GM21786 (cell line): Measurements from ENCODE around the gene FSTL4.

Source experiments
- ATAC-seq: cut with Tn5 transposase; IDR thresholded peaks from one replicate; pipeline ENCODE4 v1.9.1; 2021; ENCODE audit not compliant: unreplicated experiment

Gene FSTL4

DNA sequence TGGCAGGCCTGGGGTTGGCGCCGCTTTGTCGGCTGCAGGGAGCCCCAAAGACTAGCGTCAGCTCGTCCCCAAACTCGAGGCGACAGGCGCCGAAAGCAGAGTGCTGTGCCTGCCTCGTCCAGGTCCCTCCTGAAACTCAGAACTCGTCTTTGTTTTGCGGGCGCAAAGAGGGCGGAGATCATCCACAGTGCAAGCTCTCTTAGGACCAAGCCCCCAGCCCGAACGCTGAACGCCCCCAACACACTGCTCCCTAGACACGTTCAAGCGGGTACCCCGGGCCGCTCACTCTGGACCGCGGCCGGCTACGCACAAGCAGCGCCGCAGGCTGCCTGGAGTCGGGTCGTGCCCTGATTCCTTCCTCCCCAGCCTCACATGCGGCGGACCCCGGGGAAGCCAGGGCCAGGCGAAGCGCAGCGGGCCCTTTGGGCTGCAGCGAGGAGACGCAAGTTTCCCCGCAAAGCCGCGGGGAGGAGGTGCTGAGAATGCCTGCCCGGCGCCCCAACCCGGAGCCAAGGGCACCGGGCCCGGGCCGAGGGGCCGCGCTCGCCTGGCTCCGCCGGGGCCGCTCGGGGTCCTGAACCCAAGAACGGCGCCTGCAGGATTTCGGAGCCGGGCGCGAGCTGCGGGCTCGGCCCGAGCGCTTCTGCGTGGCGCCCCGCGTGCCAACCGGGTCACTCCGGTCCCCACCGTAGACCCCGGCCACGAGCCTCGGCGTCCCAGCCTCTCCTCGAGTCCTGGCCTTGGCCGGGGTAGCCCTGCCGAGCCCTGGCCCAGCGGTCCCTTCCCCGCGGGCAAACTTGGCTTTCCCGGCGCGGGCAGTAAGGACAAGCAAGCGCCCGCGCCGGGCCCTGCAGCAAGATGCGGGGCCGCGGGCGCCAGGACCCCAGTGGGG is 738 bp downstream of the FSTL4 start:
- ATAC-seq = no peak

DNA sequence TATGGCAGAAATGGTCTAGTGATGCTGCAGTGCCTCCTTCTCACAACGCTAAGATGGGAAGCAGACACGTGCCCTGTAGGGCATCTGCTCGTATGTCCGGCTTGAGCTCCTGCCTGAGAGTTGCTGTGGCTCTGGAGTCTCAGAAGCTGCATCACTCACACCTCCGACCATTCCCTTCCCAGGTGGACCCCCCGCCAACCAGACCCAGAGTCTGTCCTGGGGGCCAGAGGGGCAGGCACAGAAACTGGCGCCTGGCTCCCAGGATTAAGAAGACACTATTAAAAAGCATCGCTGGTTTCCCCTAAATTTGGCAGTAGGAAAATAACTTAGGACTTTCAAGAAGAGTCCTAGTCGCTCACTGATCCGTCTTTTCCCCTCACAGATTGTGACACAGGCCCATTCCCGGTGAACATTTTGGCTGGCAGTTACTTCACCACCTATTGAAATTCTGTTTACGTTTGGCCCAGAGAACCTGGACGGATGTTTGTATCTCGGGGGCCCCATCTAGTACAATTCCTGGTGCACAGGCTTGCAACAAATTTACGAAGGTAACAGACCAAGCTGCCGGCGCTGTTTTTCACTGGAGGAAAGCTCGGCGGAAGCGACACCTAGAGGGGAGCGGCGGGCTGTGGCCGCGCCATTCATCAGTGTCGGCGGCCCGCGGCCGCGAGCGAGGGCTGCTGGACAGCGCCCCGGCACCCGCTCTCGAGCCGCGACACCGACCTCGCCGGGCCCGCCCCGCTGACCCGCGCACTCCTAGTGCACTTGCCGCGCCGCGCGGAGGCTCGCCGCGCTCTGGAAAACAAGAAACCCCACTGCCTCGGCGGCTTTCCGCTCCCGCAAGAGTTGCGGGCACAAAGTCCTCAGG is 1.6 kb downstream of the FSTL4 start:
- no peak for ATAC-seq

DNA sequence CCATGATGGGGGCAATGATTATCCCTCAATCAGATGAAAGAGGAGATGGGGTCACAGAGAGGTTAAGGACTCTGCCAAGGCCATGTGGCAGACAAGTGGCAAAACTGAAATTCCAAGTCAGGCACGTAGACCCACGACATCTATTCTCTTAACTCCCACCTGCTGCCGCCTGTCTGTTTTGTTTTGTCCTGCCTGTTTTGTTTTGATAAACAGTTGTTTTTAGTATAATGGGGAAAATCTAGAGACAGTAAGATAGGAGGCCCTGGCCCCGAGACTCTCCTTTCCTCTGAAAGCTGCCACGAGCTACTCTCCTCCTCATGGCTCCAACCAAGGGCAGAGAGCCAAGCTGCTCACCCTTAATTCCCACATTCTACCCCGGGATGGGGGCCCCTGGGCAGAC is 4.9 kb downstream of the FSTL4 start:
- ATAC-seq = no peak

DNA sequence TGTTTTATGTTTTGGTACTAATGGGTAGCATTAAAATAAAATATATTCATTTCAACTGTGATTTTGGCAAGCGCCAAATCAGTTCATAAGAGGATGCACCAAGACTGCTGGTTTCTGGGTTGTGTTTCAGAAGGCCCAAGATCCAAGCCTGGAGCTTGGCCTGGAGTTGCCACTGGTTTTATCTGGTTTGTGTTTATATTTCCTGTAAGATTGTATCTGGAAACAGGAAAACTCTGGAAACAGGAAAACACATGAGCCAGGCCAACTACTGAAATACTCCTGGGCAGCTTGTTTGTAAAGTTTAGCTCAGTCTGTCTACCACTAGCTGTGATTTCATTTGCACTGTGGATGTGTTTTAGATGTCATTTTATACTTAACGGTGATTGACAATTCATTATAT is 5.5 kb downstream of the FSTL4 start:
- ATAC-seq = no peak

DNA sequence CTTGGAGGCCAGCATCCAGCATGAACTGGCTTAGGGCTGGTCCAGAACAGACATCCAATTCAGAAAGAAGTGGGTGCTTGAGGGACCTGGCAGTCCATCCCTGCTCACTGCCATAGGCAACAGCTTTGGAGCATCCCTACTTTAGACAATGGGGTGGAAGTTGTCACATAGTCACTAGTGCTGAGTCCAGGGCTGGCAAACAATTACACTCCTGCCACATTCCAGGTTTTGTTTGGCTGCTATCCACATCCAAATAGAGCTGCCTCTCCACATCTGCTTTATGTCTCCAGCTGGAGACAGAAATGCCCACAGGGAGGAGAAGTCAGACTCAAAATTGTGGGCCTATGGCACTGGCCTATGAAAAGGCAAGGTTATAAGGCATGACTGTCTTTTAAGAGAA is 7.0 kb downstream of the FSTL4 start:
- ATAC-seq = no peak

DNA sequence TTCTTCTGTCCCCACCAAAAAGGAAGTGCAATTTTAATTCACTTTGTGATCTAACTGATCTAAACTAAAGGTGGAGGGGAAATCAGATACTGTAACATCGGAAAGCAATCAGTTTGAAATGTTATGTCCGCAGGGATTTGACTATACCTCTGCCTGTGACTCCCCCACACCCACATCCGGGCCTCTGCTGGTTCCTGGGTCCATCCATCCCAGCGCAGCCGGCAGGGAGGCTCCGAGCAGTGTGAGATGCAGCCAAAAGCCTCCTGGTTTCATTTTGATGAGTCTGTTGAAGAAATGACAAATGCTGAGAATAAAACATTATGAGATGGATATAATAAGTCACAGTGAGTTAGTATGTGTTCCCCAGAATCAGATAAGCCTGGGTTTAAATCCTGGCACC is 8.6 kb downstream of the FSTL4 start:
- ATAC-seq = no peak

DNA sequence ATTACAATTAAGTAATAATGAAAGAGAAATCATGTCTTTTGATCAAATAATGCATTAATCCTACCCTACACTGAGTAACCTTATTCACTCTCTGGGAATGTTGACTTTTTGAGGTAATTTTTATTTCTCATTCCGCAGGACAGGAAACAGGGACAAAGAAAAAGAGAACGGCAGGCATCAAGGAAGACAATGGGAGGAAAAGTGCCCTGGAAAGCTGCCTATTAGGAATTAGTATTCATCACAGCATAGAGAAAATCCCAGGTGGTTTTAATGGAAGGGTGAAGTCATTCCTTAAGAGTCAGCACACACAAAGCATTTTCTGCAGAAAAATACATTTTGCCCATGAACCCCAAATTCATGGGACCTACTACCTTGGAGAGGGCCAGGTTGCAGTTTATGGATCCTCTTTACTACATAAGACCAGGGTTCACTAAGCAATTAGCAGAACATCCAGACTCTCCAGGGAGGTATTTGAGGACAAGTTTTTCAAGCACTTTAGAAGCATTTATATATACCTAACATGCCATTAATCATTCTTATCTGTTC is 9.4 kb downstream of the FSTL4 start:
- ATAC-seq = no peak

DNA sequence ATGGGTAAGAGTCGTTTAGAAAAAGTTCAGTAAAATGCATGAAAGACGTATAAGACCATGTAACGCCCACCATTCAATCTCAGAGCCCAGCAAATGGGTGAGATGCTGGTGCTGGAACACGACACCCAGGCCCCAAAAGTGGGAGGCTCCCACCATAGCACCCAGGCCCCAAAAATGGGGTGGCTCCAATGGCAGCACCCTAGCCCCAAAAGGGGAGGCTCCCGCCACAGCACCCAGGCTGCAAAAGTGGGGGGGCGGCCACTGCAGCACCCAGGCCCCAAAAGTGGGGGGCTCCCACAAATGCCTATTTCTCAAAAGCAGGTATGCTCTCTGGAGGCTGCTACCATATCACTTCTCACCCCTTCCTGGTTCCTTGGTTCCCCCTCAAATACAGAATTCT is 12.7 kb downstream of the FSTL4 start:
- no peak for ATAC-seq

DNA sequence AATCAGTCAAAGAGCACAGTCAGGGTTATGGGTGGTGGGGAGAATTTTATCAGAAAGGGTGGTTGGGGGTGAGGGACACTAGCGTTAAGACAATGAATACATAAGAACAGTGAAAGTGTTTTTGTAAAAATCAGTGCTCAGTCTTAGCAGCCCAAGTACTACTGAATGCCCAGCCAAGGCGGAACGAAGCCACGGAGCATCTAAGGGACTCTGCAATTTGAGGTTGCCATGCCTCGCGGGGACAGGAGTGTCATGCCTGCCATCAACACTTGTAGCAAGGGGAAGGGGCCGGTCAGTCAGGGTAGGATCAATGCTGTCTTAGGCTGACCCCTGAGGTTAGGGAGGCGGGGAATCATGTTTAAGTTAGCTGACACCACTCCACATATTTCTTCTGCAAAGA is 13.3 kb downstream of the FSTL4 start:
- no peak for ATAC-seq

DNA sequence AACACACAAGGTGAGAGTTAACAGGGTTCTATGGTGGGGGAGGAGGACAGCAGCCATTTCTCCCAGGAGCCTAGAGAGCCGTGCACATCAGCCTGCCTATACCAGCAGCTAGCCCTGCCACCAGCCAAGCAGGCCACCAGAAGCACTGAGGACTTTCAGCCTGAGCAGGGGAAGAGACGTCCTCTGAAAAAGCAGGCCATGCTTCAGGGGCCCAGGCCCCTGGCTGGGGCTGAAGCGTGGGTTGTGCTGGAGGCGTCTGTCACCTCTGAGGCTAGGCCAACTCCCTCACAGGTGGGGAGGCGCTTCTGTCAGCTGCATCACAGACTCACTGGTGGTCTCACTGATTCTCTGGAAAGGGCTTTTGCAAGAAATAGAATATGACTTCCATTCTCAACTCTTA is 16.3 kb downstream of the FSTL4 start:
- ATAC-seq = no peak

DNA sequence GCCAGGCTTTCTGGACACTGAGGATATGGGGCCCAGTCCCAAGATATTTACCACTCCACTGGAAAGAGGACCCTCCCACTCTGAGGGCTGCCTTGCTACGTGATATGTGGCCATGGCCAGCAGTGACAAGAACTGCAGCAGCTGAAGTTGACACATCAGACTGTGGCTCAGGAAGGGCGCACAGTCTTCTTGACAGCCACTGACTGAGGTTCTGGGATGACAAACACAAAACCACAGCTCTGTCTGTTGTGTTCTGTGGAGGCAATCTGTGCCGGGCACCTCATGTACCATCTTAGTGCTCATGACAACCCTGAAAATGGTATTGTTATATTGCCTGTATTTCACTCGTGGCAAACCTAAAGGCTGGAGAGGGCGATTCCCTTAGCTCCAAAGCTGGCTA is 16.9 kb downstream of the FSTL4 start:
- ATAC-seq = no peak

DNA sequence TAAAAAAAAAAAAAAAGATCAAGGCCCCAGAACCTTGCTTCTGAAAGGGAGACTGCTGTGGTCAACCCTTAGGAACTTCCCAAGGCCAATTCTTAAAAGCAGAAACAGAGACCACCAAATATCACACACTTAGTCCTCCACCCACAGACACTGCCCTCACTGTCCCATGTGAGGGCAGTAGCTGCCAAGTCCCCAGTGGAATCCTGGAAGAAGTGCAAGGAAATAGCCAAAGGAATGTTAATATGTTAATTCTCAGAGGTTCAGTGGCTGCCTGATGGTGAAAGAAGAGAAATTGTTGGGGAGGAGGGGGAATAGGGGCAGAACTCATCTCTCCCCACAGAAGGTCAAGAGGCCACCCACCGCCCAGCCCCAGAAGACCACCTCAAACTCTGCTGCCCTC is 23.1 kb downstream of the FSTL4 start:
- no peak for ATAC-seq

DNA sequence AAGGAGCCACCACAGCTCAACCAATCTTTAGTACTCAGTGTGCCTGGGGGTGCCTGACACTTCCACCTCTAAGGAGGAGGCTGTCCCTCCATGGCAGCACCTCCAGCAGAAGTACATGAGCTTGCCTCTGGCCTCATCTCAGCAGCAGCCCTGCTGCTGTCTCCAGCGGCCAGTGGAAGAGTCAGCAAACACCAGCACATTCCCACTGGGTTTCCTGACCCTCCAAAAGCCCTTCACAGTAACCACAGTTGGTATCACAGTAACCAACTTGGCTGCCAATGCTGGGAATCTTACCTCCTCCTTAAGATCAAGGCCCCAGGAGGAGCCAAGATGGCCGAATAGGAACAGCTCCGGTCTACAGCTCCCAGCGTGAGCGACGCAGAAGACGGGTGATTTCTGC is 29.4 kb downstream of the FSTL4 start:
- ATAC-seq = no peak

DNA sequence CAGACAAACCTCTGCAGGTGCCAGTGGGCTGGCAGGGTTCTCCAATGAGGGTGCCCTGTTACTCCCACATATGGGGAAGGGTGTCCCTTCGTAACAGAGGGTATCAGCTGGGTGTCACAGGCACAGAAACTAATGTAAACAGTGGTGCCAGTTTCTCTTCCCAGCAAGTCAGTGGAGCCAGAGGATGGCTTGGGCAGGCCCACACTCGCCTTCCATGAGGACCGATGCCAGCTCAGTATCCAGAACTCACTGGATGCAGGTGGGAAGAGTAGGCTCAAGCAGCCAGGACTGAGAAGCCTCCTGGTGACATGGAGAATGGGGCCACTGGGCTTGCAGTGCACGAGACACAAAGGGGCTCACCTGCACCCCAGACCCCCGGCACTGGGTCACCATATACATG is 30.4 kb downstream of the FSTL4 start:
- ATAC-seq = no peak

DNA sequence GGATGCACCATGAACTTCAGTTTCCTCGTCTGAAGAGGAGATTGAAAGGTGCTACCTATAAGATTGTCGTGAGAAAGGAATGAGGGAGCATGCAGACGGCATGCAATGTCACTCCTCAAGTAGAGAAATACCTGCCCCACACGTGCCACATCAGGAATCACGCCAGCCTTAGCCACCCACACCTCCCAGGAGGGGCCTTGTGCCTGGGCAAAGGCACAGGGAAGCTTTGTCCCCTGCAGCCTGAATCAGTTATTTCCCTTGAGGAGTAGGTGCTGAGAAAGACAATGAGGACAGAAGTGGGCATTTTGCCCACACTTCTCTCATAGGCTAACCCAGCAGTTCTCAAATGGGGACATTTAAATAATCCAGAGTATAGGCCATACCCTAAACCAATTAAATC is 31.0 kb downstream of the FSTL4 start:
- ATAC-seq = no peak

DNA sequence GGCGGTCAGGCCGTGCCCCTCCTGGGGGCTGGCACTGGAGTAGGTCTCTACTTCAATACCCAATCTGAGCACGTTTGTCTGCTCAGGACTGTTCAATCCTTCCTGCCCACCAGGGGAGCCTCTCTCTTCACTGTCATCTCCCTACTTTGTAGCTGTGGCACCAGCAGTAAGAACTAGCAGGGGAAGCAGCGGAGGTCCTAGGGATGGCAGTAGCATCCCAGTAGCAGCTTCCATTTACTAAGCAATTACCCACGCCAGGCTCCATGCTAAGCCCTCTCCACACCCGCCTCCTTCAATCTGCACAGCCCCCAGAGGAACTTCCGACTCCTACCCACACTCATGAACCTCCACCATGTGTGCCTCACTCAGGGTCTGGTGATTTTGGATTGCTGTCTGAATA is 31.7 kb downstream of the FSTL4 start:
- ATAC-seq = no peak

DNA sequence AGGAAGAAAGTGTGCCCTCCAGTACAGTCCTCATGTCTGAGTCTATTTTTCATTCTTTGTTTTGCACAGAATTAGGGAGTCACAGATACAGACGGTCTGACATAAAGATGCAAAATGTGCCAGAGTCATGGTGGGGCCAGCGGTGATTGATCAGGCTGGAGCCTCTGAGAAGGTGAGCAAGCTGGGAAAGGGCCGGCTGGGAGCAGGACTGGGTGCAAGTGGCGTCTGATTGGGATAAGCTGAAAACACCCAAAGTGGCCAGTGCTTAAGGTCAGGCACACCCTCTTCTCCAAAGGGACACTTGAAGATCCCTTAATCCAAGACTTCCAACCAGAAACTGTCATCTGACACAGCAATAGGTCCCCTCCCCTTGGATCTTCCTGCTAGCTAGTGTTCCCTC is 32.6 kb downstream of the FSTL4 start:
- ATAC-seq = no peak

DNA sequence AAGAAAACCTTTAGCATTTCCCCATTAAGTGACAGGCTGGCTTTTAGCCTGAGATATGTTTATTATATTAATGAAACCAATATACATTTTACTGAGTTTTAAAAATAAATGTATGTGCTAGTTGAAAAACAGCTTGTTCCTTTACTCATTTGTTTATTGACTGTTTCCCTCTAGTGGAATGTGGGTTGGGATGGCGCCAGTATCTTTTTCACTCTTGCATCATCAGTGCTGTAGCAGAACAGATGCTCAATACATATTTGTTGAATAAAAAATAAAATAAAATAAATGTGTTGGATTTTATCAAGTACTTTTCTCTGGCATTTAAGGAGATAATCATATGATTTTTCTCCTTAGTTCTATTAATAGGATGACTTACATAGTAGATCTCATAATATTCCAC is 43.0 kb downstream of the FSTL4 start:
- no peak for ATAC-seq

DNA sequence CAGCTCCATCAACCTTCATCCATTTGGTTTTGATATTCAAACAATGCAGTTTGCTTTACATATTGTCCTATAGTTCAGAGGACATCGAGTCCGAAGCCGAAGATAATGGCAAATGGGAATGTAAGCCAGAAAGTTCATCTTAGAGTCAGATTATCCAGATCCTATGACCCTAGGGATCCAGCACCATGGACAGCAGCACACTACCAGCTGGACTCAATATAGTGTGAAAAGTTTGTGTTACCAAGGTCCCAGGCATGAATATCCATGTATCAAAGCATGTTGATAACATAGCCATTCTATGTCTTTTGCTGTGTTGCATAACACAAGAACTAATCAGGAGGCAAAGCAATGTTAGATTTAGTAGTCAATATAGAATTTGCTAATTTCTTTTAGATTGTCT is 46.3 kb downstream of the FSTL4 start:
- no peak for ATAC-seq

DNA sequence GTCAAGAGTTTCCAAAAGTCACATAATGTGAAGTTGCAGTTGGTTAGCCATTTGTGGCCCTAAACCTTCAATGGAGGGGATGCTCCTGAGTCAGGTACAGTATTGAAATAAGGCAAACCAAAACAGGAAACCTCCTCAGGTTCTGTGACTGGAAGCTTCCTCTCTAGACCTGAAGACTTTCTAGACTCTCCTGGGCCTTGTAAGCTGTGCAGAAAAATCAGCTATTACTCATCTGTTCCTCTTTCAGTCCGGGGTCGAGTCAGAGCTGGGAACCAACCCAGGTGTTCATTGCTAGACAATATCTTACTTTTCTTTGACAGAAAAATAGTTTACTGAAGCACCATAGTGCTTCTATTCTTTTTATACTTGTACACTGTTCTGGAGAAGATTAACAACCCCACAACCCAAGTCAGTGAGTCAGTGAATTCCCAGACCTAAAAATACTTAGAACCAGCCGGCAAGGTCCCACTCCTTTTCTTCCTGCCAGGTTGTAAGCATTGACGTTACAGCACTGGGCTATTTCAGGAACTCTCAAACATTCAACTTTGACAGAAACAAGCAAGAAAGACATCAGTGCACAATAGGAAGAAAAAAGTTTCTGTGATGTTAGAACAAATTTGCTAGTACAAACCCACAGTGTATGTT is 47.3 kb downstream of the FSTL4 start:
- ATAC-seq = no peak

DNA sequence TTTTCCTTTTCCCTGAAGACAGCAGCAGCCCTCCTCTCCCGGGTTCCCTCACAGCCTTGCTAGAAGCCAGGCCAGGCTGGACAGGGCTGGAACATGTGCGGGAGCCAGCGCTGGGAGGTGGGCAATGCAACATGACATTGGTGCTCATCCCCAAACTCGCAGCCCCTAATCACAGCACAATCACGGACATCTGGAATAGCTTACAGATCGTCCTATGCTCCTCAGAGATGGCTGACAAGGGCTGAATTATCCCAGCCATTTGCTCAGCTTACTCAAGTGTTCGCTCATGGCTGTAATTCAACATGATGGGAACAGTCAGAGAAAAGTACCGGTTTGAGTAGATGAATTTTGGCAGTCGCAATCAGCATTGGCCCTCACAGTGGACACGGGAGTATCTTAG is 49.8 kb downstream of the FSTL4 start:
- no peak for ATAC-seq

DNA sequence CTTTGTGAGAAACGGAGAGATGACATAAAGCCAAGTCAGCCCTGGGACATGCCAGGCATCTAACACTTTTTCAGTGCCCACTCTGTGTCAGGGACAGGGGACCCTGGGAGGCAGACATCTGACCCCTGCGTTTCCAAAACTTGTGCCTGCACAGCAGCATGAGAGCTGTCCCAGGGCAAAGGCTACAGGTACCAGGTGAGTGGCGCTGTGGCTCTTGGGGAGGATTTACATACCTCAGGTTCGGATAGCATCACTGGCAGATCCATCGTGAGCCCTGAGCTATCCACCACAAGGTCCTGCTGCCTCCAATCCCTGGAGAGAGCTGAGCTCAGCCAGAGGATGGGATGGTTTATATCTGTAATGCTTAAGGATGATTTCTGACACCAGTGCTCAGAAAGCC is 52.4 kb downstream of the FSTL4 start:
- no peak for ATAC-seq
